Activated B cell treated with CpG ODN at 0.5 μM for 24 hours (primary cell): ENCODE data around the gene PAXX. TPM values are rescaled to one million over a fixed set of nuclear protein-coding genes. Genes with fewer than 3 reads are reported as not detected.

Experiments used
- ATAC-seq: fragments of 200-7000 bp; cut with Tn5 transposase; one replicate; pipeline ENCODE4 v1.10.0; 2021; ENCODE audit warnings: low read depth, mild to moderate bottlenecking, moderate library complexity
- CTCF ChIA-PET: fragments of 350-600 bp; sonication (Branson Sonifier 250); formaldehyde crosslinking; loops from one replicate; lab custom pipeline; 2021; ENCODE audit warnings: antibody characterized with exemption; lab: Charles Lee
- POLR2A ChIA-PET: fragments of 350-600 bp; sonication (Branson Sonifier 250); formaldehyde crosslinking; loops from one replicate; lab custom pipeline; 2021; ENCODE audit warnings: antibody characterized with exemption; lab: Charles Lee
- DNase-seq: peaks from one replicate; pipeline ENCODE4 v3.0.0; 2022
- H3K27ac Mint-ChIP-seq: one replicate; pipeline ENCODE4 v1.8.0; 2020; ENCODE audit warnings: mixed read lengths
- H3K27me3 Mint-ChIP-seq: one replicate; pipeline ENCODE4 v1.8.0; 2021; ENCODE audit warnings: mixed read lengths
- H3K36me3 Mint-ChIP-seq: one replicate; pipeline ENCODE4 v1.8.0; 2021; ENCODE audit warnings: low read depth, mixed read lengths
- H3K4me1 Mint-ChIP-seq: one replicate; pipeline ENCODE4 v1.8.0; 2021; ENCODE audit warnings: mixed read lengths
- H3K4me3 Mint-ChIP-seq: one replicate; pipeline ENCODE4 v1.8.0; 2020; ENCODE audit warnings: mild to moderate bottlenecking, mixed read lengths
- H3K9me3 Mint-ChIP-seq: one replicate; pipeline ENCODE4 v1.8.0; 2020; ENCODE audit warnings: mixed read lengths
- CTCF ChIP-seq: fragments of 200-600 bp; IDR thresholded peaks from one replicate; pipeline ENCODE4 v1.8.0; 2022; ENCODE audit warnings: antibody characterized with exemption, mild to moderate bottlenecking
- intact Hi-C: fragments of 100-400 bp; cut with micrococcal nuclease; formaldehyde crosslinking; loops from one replicate; pipeline ENCODE4 v1.15.1; 2024
- total RNA-seq: library from RNA; stranded (reverse); gene quantifications from 2 replicates; pipeline ENCODE4 v1.2.3, GENCODE V29; 2022

PAXX gene
- total RNA-seq, 1 donor from 2014 or later, result 47.8 TPM

- Mint-ChIP-seq H3K4me1 (no peaks in the 10 kb centered on the region), H3K36me3 (no peaks in the 10 kb centered on the region), H3K27me3 (peaks cover 2% of the 10 kb centered on the region), H3K27ac (no peak overlapping the region), H3K9me3 (no peaks in the 10 kb centered on the region), H3K4me3 (no peak overlapping the region)
- intact Hi-C loops, result no loop called here
- TF ChIP-seq CTCF, result no peak
- ATAC-seq, result no peak
- ChIA-PET POLR2A (no interaction called here), CTCF (no interaction called here)
- DNase-seq, result no peak
These were observed 34.8 kb upstream of the PAXX start for GRCh38 chr9:136957461-136957860.

GRCh38 chr9:136957901-136958300 lies 34.3 kb upstream of the PAXX start:
- Mint-ChIP-seq H3K27ac (no peak overlapping the region), H3K4me3 (no peak overlapping the region), H3K27me3 (peaks cover 2% of the 10 kb centered on the region), H3K36me3 (no peaks in the 10 kb centered on the region), H3K4me1 (no peaks in the 10 kb centered on the region), H3K9me3 (no peaks in the 10 kb centered on the region)
- ChIA-PET POLR2A (interaction anchor here (0.6 kb wide), 1 partner anchor 177 kb away, joined by 4 read pairs; no protein-coding TSS in a partner anchor), CTCF (no interaction called here)
- intact Hi-C loops, result no loop called here
- DNase-seq (no peak), ATAC-seq (no peak)
- TF ChIP-seq CTCF, result no peak

- no peaks in the 10 kb centered on the region for H3K9me3 Mint-ChIP-seq
- no peaks in the 10 kb centered on the region for H3K36me3 Mint-ChIP-seq
- intact Hi-C loops, result no loop called here
- ChIA-PET POLR2A (interaction anchor here (0.6 kb wide), 1 partner anchor 176 kb away, joined by 4 read pairs; no protein-coding TSS in a partner anchor), CTCF (no interaction called here)
- H3K4me3 Mint-ChIP-seq, result no peak overlapping the region
- H3K27ac Mint-ChIP-seq, result no peak overlapping the region
- H3K27me3 Mint-ChIP-seq, result peaks cover 2% of the 10 kb centered on the region
- no peak for TF ChIP-seq CTCF
- ATAC-seq, result no peak
- H3K4me1 Mint-ChIP-seq, result no peaks in the 10 kb centered on the region
- DNase-seq, result no peak
These were observed 33.7 kb upstream of the PAXX start for GRCh38 chr9:136958473-136958872.

GRCh38 chr9:136958898-136959850 lies 33.0 kb upstream of the PAXX start:
- Mint-ChIP-seq H3K27ac (no peak overlapping the region), H3K9me3 (no peaks in the 10 kb centered on the region), H3K36me3 (no peaks in the 10 kb centered on the region), H3K4me1 (no peaks in the 10 kb centered on the region), H3K27me3 (peaks cover 2% of the 10 kb centered on the region), H3K4me3 (no peak overlapping the region)
- DNase-seq (no peak), ATAC-seq (no peak)
- intact Hi-C loops, result no loop called here
- CTCF ChIA-PET, result no interaction called here
- TF ChIP-seq CTCF, result no peak
- POLR2A ChIA-PET, result no interaction called here

- TF ChIP-seq CTCF, result no peak
- intact Hi-C loops, result no loop called here
- H3K9me3 Mint-ChIP-seq, result no peaks in the 10 kb centered on the region
- DNase-seq, result no peak
- no peak overlapping the region for H3K27ac Mint-ChIP-seq
- no peak for ATAC-seq
- H3K36me3 Mint-ChIP-seq, result no peaks in the 10 kb centered on the region
- H3K4me1 Mint-ChIP-seq, result no peaks in the 10 kb centered on the region
- H3K4me3 Mint-ChIP-seq, result no peak overlapping the region
- POLR2A ChIA-PET, result no interaction called here
- CTCF ChIA-PET, result no interaction called here
- H3K27me3 Mint-ChIP-seq, result peaks cover 4% of the 10 kb centered on the region
These were observed 31.8 kb upstream of the PAXX start for GRCh38 chr9:136960212-136960937.
